ENCODE results near the gene RND2.

The RND2 gene

GRCh38 chr17:43068570-43069367 lies 43.7 kb downstream of the RND2 start:
- H3K4me3 ChIP-seq (ENCODE audit: low read depth, low read length), result no peak overlapping the region
- no peak for TF ChIP-seq CTCF (IDR thresholded peaks at IDR 0.05; ENCODE audit: control insufficient read depth, extremely low read depth, insufficient read depth)
- no peak for DNase-seq (ENCODE audit: low read depth)

DNA sequence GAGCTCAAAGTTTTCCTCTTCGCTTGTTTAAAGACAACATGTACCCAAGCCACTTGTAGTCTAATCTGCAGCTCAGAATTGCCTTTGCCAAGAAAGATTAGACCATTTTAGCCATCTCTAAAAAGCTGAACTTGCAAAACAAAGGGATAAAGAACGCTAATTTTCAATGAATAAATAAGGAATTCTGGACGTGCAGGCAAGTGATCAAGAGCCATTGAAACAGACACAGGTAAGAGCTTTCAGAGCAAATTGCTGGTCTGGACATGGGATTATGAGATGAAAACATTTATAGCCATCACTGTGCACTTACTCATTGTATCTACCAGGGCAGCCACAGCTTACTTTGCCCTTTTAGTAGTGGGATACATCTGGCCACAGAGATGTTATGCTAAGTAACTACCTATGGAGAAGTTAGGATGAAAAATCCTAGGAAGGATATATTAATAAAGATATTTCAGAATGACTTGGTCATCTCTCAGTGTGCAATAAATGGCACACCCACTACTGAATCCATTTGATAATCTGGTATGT lies 44.4 kb downstream of the RND2 start:
- DNase-seq (ENCODE audit: low read depth), result no peak
- TF ChIP-seq CTCF (IDR thresholded peaks at IDR 0.05; ENCODE audit: control insufficient read depth, extremely low read depth, insufficient read depth), result no peak
- H3K4me3 ChIP-seq (ENCODE audit: low read depth, low read length), result no peak overlapping the region

- no peak for DNase-seq (ENCODE audit: low read depth)
- TF ChIP-seq CTCF (IDR thresholded peaks at IDR 0.05; ENCODE audit: control insufficient read depth, extremely low read depth, insufficient read depth), result no peak
Observed at GRCh38 chr17:43070257-43070656, 45.2 kb downstream of the RND2 start.

DNA sequence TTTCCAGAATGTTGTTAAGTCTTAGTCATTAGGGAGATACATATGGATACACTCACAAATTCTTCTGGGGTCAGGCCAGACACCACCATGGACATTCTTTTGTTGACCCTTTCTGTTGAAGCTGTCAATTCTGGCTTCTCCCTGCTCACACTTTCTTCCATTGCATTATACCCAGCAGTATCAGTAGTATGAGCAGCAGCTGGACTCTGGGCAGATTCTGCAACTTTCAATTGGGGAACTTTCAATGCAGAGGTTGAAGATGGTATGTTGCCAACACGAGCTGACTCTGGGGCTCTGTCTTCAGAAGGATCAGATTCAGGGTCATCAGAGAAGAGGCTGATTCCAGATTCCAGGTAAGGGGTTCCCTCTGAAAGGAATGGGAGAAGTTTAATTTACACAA lies 45.8 kb downstream of the RND2 start:
- DNase-seq (ENCODE audit: low read depth), result no peak
- H3K4me3 ChIP-seq (ENCODE audit: low read depth, low read length), result no peak overlapping the region
- no peak for TF ChIP-seq CTCF (IDR thresholded peaks at IDR 0.05; ENCODE audit: control insufficient read depth, extremely low read depth, insufficient read depth)

More at GRCh38 chr17:43070257-43070656, 45.2 kb downstream of the RND2 start:
- H3K4me3 ChIP-seq (ENCODE audit: low read depth, low read length), result no peak overlapping the region

GRCh38 chr17:43074869-43075268 lies 49.8 kb downstream of the RND2 start:
- TF ChIP-seq CTCF (IDR thresholded peaks at IDR 0.05; ENCODE audit: control insufficient read depth, extremely low read depth, insufficient read depth), result no peak
- no peak overlapping the region for H3K4me3 ChIP-seq (ENCODE audit: low read depth, low read length)
- DNase-seq (ENCODE audit: low read depth), result no peak

DNA sequence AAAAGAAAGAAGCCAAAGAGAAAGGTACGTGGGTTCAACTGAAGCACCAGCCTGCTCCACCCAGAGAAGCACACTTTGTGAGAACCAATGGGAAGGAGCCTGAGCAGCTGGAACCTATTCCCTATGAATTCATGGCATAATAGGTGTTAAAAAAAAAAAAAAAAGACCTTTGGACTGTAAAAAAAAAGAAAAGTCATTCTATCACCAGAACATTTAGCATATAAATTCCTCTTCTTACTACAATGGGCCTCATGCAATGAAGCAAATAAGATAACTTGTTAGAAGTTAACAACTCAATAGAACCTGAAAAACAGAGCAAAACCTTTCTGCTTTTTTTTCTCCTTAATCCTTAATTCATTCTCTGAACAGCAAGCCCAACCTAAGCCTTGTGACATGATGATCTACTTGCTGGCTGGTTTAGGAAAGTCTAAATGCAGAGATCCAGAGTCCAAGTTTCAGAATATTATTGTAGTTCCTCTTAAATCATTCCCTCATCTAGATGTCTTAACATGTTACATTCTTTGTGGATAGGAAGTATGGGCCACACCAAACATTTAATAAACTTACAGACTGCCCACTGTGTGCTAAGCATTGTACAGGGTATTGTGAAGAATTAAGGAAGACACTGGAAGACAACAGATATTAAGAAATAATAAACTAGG lies 54.7 kb downstream of the RND2 start:
- DNase-seq (ENCODE audit: low read depth), result no peak
- H3K4me3 ChIP-seq (ENCODE audit: low read depth, low read length), result no peak overlapping the region
- TF ChIP-seq CTCF (IDR thresholded peaks at IDR 0.05; ENCODE audit: control insufficient read depth, extremely low read depth, insufficient read depth), result no peak

All from LNCaP clone FGC (cell line).